GM18858 (cell line): Measurements from ENCODE around the gene ATL1.
"Not testable (repeated sequence)": the region's sequence is repeated elsewhere in the genome, so short reads cannot be mapped to it uniquely, and the experiment has no call there.

ENCODE experiments used
- ATAC-seq: cut with Tn5 transposase; IDR thresholded peaks from one replicate; pipeline ENCODE4 v1.9.1; 2021; ENCODE audit not compliant: unreplicated experiment

The ATL1 gene

GRCh38 chr14:50647753-50648152 lies 87.8 kb downstream of the ATL1 start:
- no peak for ATAC-seq

DNA sequence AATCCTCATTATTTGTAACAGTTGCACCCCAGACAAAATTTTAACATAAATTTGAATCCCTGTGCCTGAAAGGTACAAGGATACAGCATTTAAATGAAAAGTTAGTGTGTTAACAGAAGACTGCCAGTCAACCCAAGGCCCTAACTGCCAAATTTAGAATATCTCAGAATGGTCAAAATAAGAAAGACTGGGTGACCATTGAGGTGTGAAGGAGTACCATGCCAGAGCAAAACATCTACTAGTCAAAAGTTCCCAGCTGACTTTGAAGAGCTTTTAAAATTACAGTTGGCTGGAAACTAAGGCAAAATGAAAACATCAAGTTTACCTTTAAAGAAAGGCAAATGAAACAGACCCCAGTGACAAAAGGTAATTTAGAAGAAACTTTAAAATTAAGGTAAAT lies 89.7 kb downstream of the ATL1 start:
- ATAC-seq, result peak; percentile 33

- no peak for ATAC-seq
Measured at GRCh38 chr14:50656776-50657175, 96.8 kb downstream of the ATL1 start.

GRCh38 chr14:50657753-50658152 lies 97.8 kb downstream of the ATL1 start:
- ATAC-seq, result no peak

GRCh38 chr14:50658203-50658602 lies 98.3 kb downstream of the ATL1 start:
- ATAC-seq, result no peak

GRCh38 chr14:50659327-50659974 lies 99.5 kb downstream of the ATL1 start:
- ATAC-seq, result no peak

DNA sequence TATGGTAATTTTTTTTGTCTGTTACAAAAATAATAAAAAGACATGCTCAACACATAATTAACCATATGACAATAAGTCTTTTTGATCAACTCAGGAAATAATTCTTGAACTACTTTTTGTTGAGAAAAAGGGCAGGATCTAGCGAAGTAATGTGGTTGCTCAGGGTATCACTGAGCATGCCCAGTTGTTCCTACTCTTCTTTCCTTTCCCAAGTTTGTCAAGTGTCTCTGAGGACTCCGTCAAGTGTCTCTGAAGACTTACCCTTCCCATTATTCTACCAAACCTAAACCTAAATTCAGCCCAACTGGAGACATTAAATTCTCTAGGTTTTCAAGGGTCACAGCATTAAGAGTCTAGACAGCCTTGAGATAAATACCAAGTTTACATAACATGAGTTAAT lies 104.6 kb downstream of the ATL1 start:
- not testable (repeated sequence) for ATAC-seq

- ATAC-seq, result not testable (repeated sequence)
Measured at GRCh38 chr14:50665300-50665699, 105.4 kb downstream of the ATL1 start.

DNA sequence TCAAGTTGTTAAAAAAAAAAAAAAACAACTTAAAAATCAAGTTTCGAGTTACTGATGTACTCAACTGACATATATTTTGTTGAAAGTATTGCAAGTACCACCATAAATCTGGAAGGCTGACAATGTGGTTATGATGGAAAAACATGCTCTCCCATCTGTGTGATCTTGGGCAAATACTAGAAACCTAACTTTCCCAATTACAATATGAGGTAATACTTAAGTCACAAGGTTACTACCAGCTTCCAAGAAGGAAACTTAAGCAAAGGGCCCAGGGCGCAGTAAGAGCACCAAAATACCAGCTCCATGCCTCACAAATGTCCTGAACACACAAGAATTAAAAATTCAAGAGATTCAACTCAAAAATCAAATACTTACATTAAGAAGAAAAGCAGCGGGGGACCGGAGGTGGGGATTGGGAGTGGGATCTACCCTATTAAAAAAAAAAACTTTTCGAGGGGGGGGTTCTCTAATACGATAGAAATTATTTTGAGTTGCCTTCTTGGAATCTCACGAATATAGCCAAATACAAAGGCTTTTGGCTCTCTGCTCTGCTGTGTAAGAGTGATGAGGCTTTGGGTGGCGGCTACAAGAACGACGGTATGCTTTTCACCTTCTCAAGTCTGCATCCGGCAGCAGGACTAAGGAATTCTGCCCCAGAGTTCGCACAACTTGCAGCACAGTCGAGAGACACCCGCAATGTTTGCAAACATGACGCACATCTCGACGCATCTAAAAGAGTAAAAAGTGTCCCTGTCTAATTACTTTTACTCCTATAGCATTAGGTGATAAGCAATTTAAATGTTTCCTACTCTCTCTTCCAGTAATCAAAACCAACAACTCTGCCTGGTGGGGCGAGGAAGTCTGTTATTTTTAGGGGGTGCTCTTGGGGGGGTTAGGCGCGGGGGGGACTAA lies 107.1 kb downstream of the ATL1 start:
- no peak for ATAC-seq

GRCh38 chr14:50667684-50667995 lies 107.7 kb downstream of the ATL1 start:
- peak; percentile 28 for ATAC-seq

- peak; percentile 32 for ATAC-seq
Measured at GRCh38 chr14:50667996-50668825, 108.3 kb downstream of the ATL1 start, which contains the start of gene SAV1. Gene SAV1 (minus strand): TSS chr14:50668306. CDS start chr14:50667967, 339 bp downstream.

DNA sequence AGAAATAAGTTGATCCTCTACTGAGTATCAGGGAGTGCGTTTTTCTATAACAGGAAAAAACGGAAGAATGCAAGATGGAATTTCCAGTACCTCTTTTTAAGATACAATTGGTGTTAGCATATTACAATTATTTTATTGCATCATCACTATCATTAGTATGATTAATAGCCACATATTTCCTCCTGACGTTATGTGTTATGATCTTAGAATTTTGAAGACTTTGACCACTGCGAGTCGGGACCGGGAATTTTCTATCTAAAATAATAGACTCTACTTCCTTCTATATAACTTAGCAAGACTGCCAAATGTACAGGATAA lies 108.8 kb downstream of the ATL1 start:
- ATAC-seq, result no peak

DNA sequence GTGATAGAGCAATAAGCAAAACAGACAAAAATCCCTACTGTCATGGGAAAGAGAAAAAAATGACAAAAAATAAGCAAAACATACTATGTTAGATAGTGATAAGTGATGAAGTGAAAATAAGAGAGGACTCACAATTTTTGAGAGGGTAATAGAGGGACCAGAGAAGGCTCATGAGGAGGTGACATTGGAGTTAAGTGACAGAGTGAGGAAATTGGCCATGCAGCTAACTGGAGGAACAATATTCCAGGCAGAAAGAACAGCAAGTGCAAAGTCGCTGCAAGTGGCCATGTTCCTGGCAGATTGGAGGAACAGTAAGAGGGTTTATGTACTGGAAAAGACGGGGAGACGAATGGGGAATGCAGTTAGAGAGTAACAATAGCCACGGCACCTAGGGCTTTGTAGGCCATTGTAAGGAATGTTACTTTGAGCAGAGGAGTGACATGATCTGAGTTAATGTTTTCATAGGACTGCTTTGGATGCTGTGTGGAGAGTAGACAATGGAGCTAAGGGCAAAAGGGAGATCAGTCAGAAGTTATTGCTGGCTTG lies 109.6 kb downstream of the ATL1 start:
- no peak for ATAC-seq

- ATAC-seq, result no peak
Measured at GRCh38 chr14:50670196-50670865, 110.4 kb downstream of the ATL1 start.

DNA sequence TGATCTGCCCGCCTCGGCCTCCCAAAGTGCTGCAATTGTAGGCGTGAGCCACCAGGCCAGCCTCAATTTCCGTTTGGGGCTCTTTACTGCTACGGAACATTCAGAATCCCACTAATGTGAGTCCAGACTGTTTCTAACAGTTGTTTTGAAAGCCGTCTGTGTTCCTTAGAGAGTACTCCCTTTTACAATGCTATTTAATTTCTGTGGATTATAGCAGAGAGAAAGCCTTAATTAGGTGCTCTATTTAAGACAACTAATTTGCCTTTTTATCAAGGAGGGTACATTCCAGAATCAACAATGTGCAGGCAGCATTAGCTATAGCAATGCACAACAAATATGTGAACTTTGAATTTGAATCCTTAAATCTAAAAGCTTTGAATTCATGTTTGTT lies 110.9 kb downstream of the ATL1 start:
- ATAC-seq, result no peak

GRCh38 chr14:50675597-50675996 lies 115.7 kb downstream of the ATL1 start:
- no peak for ATAC-seq

GRCh38 chr14:50676814-50677516 lies 117.0 kb downstream of the ATL1 start:
- peak; percentile 30 for ATAC-seq

GRCh38 chr14:50677527-50678063 lies 117.7 kb downstream of the ATL1 start:
- peak; percentile 68 for ATAC-seq

DNA sequence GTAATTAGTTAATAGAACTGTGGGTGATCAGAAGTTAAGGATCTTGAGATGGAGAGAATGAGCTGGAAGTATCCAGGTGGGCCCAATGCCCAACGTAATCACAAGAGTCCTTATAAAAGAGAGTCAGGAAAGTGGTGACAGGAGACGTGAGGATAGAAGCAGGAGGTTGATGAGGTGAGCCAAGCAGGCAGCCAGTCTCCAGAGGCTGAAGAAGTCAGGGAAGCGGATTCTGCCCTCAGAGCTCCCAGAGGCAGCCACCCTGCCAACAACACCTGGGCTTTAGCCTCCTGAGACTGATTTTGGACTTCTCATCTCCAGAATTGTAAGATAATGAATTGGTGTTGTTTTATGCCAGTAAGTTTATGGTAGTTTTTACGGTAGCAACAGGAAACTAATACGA lies 118.2 kb downstream of the ATL1 start:
- ATAC-seq, result no peak

GRCh38 chr14:50679674-50680073 lies 119.7 kb downstream of the ATL1 start:
- ATAC-seq, result no peak
